Suprapubic skin (tissue), 3 donors: Measurements from ENCODE around the gene SLC2A5.

Source experiments
- CTCF ChIP-seq, 2 donors: fragments of 200-600 bp in 1 of 2; fragments of 450-650 bp in 1 of 2; sonication (generic) in 1 of 2; IDR thresholded peaks; one replicate each; pipeline ENCODE4 v1.5.1; 2016 to 2019; ENCODE audit warnings: antibody characterized with exemption in 2 of 2, mild to moderate bottlenecking in 1 of 2, moderate library complexity in 1 of 2
- EP300 ChIP-seq: sonication (generic); formaldehyde crosslinking; IDR thresholded peaks from one replicate; pipeline ENCODE4 v1.6.1; 2017; ENCODE audit warnings: antibody characterized with exemption
- POLR2A ChIP-seq, 2 donors: fragments of 450-650 bp; IDR thresholded peaks; one replicate each; pipeline ENCODE4 v1.6.1; 2017; ENCODE audit warnings: antibody characterized with exemption in 2 of 2, mild to moderate bottlenecking in 2 of 2, moderate library complexity in 2 of 2

GRCh38 chr1:9006956-9007615, 62.3 kb downstream of the SLC2A5 start:
- TF ChIP-seq CTCF (IDR thresholded peaks at IDR 0.05), result no peak
- no peak for TF ChIP-seq POLR2A (IDR thresholded peaks at IDR 0.05)
- TF ChIP-seq EP300, result no peak
